ENCODE data around the gene B3GALT6.

The B3GALT6 gene

GRCh38 chr1:1199961-1200875 is 31.8 kb upstream of the B3GALT6 start:
- no peak for DNase-seq
- in situ Hi-C loops (cut with HindIII; ENCODE audit: low pct_ligation_motif_present, low pct_unique_long_range_greater_than_20kb, low sequenced_read_pairs), result no loop called here

- peak; percentile 26 for DNase-seq
- in situ Hi-C loops (cut with HindIII; ENCODE audit: low pct_ligation_motif_present, low pct_unique_long_range_greater_than_20kb, low sequenced_read_pairs), result no loop called here
Measured at GRCh38 chr1:1200876-1201810, 30.9 kb upstream of the B3GALT6 start.

GRCh38 chr1:1202831-1203560 is 29.0 kb upstream of the B3GALT6 start:
- no peak for DNase-seq
- in situ Hi-C loops (cut with HindIII; ENCODE audit: low pct_ligation_motif_present, low pct_unique_long_range_greater_than_20kb, low sequenced_read_pairs), result no loop called here

GRCh38 chr1:1203561-1204424 is 28.2 kb upstream of the B3GALT6 start:
- in situ Hi-C loops (cut with HindIII; ENCODE audit: low pct_ligation_motif_present, low pct_unique_long_range_greater_than_20kb, low sequenced_read_pairs), result no loop called here

GRCh38 chr1:1204425-1204920 is 27.6 kb upstream of the B3GALT6 start:
- in situ Hi-C loops (cut with HindIII; ENCODE audit: low pct_ligation_motif_present, low pct_unique_long_range_greater_than_20kb, low sequenced_read_pairs), result no loop called here

More at GRCh38 chr1:1203561-1204424, 28.2 kb upstream of the B3GALT6 start:
- no peak for DNase-seq

GRCh38 chr1:1204998-1205768 is 26.9 kb upstream of the B3GALT6 start:
- in situ Hi-C loops (cut with HindIII; ENCODE audit: low pct_ligation_motif_present, low pct_unique_long_range_greater_than_20kb, low sequenced_read_pairs), result no loop called here
- DNase-seq, result no peak

More at GRCh38 chr1:1204425-1204920, 27.6 kb upstream of the B3GALT6 start:
- DNase-seq, result no peak

- DNase-seq, result no peak
- in situ Hi-C loops (cut with HindIII; ENCODE audit: low pct_ligation_motif_present, low pct_unique_long_range_greater_than_20kb, low sequenced_read_pairs), result no loop called here
Measured at GRCh38 chr1:1205769-1206375, 26.2 kb upstream of the B3GALT6 start.

- no peak for DNase-seq
- in situ Hi-C loops (cut with HindIII; ENCODE audit: low pct_ligation_motif_present, low pct_unique_long_range_greater_than_20kb, low sequenced_read_pairs), result no loop called here
Measured at GRCh38 chr1:1206376-1206965, 25.6 kb upstream of the B3GALT6 start, which contains the start of gene TNFRSF18. TSS of gene TNFRSF18 (minus strand) at chr1:1206592. CDS start at chr1:1206571, 21 bp downstream.

- DNase-seq, result no peak
- in situ Hi-C loops (cut with HindIII; ENCODE audit: low pct_ligation_motif_present, low pct_unique_long_range_greater_than_20kb, low sequenced_read_pairs), result no loop called here
Measured at GRCh38 chr1:1206966-1207531, 25.0 kb upstream of the B3GALT6 start.

- DNase-seq, result no peak
Measured at GRCh38 chr1:1207571-1207892, 24.5 kb upstream of the B3GALT6 start.

GRCh38 chr1:1208713-1209433 is 23.2 kb upstream of the B3GALT6 start:
- no peak for DNase-seq
- in situ Hi-C loops (cut with HindIII; ENCODE audit: low pct_ligation_motif_present, low pct_unique_long_range_greater_than_20kb, low sequenced_read_pairs), result no loop called here

More at GRCh38 chr1:1207571-1207892, 24.5 kb upstream of the B3GALT6 start:
- in situ Hi-C loops (cut with HindIII; ENCODE audit: low pct_ligation_motif_present, low pct_unique_long_range_greater_than_20kb, low sequenced_read_pairs), result no loop called here

GRCh38 chr1:1210726-1211540 is 21.1 kb upstream of the B3GALT6 start:
- DNase-seq, result no peak
- in situ Hi-C loops (cut with HindIII; ENCODE audit: low pct_ligation_motif_present, low pct_unique_long_range_greater_than_20kb, low sequenced_read_pairs), result no loop called here

GRCh38 chr1:1211541-1212441 is 20.2 kb upstream of the B3GALT6 start:
- DNase-seq, result no peak
- in situ Hi-C loops (cut with HindIII; ENCODE audit: low pct_ligation_motif_present, low pct_unique_long_range_greater_than_20kb, low sequenced_read_pairs), result no loop called here
